SK-N-SH (cell line): ENCODE results near the gene ANKRD33B. TPM values are rescaled to one million over a fixed set of nuclear protein-coding genes. Genes with fewer than 3 reads are reported as not detected.

ENCODE experiments used
- CTCF ChIA-PET: fragments of 300-600, 350-600 bp; formaldehyde crosslinking; extraction: SDS; loops from one replicate; lab custom pipeline; 2021; lab: Yijun Ruan, JAX
- POLR2A ChIA-PET: fragments of 350-600 bp; sonication (Branson Sonifier 250); formaldehyde crosslinking; extraction: SDS; loops from one replicate; lab custom pipeline; 2020; ENCODE audit warnings: antibody characterized with exemption, inconsistent platforms; lab: Yijun Ruan, JAX
- DNase-seq: peaks from one replicate; pipeline ENCODE4 v3.0.0; 2012
- H2AFZ ChIP-seq: fragments of 200-600 bp; sonication (generic); 2 replicates; pipeline ENCODE4 v1.8.1; 2016; ENCODE audit warnings: antibody characterized with exemption, mild to moderate bottlenecking, low read depth
- H3F3A ChIP-seq: fragments of 200-600 bp; sonication (generic); replicated peaks from 2 replicates; pipeline ENCODE3; 2016; ENCODE audit warnings: antibody characterized with exemption, mild to moderate bottlenecking; ENCODE audit not compliant: insufficient read depth
- H3K27ac ChIP-seq, 2 experiments: fragments of 200-500 bp in 1 of 2; fragments of 200-600 bp in 1 of 2; sonication (Bioruptor generic) in 1 of 2; sonication (generic), shearing (Covaris generic) in 1 of 2; 2 replicates each; pipeline versions ENCODE4 v1.5.1 to v1.6.1; 2014 to 2016; ENCODE audit warnings: low read depth in 2 of 2, inconsistent platforms in 1 of 2, low read length in 1 of 2, mild to moderate bottlenecking in 1 of 2, mixed read lengths in 1 of 2
- H3K27me3 ChIP-seq: fragments of 200-600 bp; sonication (generic), shearing (Covaris generic); 2 replicates; pipeline ENCODE4 v1.6.1; 2016; ENCODE audit warnings: mixed run types; ENCODE audit not compliant: insufficient read depth
- H3K36me3 ChIP-seq, 2 experiments: fragments of 200-500 bp in 1 of 2; fragments of 200-600 bp in 1 of 2; sonication (Bioruptor generic) in 1 of 2; sonication (generic) in 1 of 2; replicated peaks in 1 of 2; 2 replicates each; pipeline versions ENCODE3 to v1.5.1; 2014 to 2016; ENCODE audit warnings: low read length in 1 of 2, mild to moderate bottlenecking in 1 of 2; ENCODE audit not compliant: insufficient read depth in 2 of 2, control insufficient read depth in 1 of 2
- H3K4me1 ChIP-seq, 2 experiments: fragments of 200-500 bp in 1 of 2; fragments of 200-600 bp in 1 of 2; sonication (Bioruptor generic) in 1 of 2; sonication (generic), shearing (Covaris generic) in 1 of 2; 2 replicates each; pipeline versions ENCODE4 v1.5.1 to v1.6.1; 2014 to 2016; ENCODE audit warnings: low read depth in 1 of 2, low read length in 1 of 2, mixed run types in 1 of 2; ENCODE audit not compliant: insufficient read depth in 2 of 2, control insufficient read depth in 1 of 2
- H3K4me2 ChIP-seq: fragments of 200-600 bp; sonication (generic), shearing (Covaris generic); 2 replicates; pipeline ENCODE4 v1.6.1; 2017; ENCODE audit warnings: mixed run types
- H3K4me3 ChIP-seq, 2 experiments: fragments of 200-500 bp in 1 of 2; fragments of 200-600 bp in 1 of 2; sonication (Bioruptor generic) in 1 of 2; sonication (generic), shearing (Covaris generic) in 1 of 2; 2 replicates each; pipeline versions ENCODE4 v1.5.1 to v1.8.1; 2014 to 2016; ENCODE audit warnings: low read depth in 2 of 2, inconsistent platforms in 1 of 2, low read length in 1 of 2, mild to moderate bottlenecking in 1 of 2, mixed read lengths in 1 of 2, moderate library complexity in 1 of 2
- H3K79me2 ChIP-seq: fragments of 200-600 bp; sonication (generic); 2 replicates; pipeline ENCODE4 v1.8.1; 2017; ENCODE audit warnings: mild to moderate bottlenecking; ENCODE audit not compliant: insufficient read depth
- H3K9ac ChIP-seq: fragments of 200-600 bp; sonication (generic); 2 replicates; pipeline ENCODE4 v1.6.1; 2017; ENCODE audit warnings: mixed run types
- H3K9me2 ChIP-seq: fragments of 200-600 bp; sonication (generic); 2 replicates; pipeline ENCODE4 v1.6.1; 2017; ENCODE audit warnings: mixed run types
- H3K9me3 ChIP-seq: fragments of 200-600 bp; sonication (generic); 2 replicates; pipeline ENCODE4 v1.6.1; 2017; ENCODE audit warnings: mixed run types, mild to moderate bottlenecking, moderate library complexity
- H4K20me1 ChIP-seq: fragments of 200-600 bp; sonication (generic); 2 replicates; pipeline ENCODE4 v1.6.1; 2017; ENCODE audit warnings: mild to moderate bottlenecking, mixed run types; ENCODE audit not compliant: insufficient read depth
- CHD2 ChIP-seq: fragments of 150-350 bp; IDR thresholded peaks from 2 replicates; pipeline ENCODE4 v1.6.1; 2018; ENCODE audit warnings: low read length; ENCODE audit not compliant: partially characterized antibody
- ELF1 ChIP-seq: IDR thresholded peaks from 2 replicates; pipeline ENCODE4 v1.4.0; 2012
- EP300 ChIP-seq, 2 experiments: IDR thresholded peaks; 2 replicates each; pipeline versions ENCODE4 v1.4.0 to v1.6.1; 2012; ENCODE audit warnings: borderline replicate concordance in 1 of 2, low read depth in 1 of 2, low read length in 1 of 2
- FOSL2 ChIP-seq: IDR thresholded peaks from 2 replicates; pipeline ENCODE4 v1.4.0; 2012; ENCODE audit warnings: low read depth, mild to moderate bottlenecking, moderate library complexity, borderline replicate concordance
- FOXJ3 ChIP-seq: sonication (generic); formaldehyde crosslinking; IDR thresholded peaks from 2 replicates; pipeline ENCODE4 v1.5.1; 2020; ENCODE audit warnings: mild to moderate bottlenecking, missing genetic modification reagents
- FOXM1 ChIP-seq: IDR thresholded peaks from 2 replicates; pipeline ENCODE4 v1.4.0; 2012; ENCODE audit warnings: low read depth, mild to moderate bottlenecking
- GABPA ChIP-seq: IDR thresholded peaks from 2 replicates; pipeline ENCODE4 v1.4.0; 2012; ENCODE audit warnings: low read depth, mild to moderate bottlenecking
- IRF3 ChIP-seq: fragments of 150-350 bp; IDR thresholded peaks from 2 replicates; pipeline ENCODE4 v1.6.1; 2016; ENCODE audit warnings: mild to moderate bottlenecking, low read depth, low read length
- MAX ChIP-seq: IDR thresholded peaks from 2 replicates; pipeline ENCODE4 v1.4.0; 2012; ENCODE audit warnings: low read depth
- MEF2A ChIP-seq: IDR thresholded peaks from 2 replicates; pipeline ENCODE4 v1.4.0; 2012; ENCODE audit warnings: low read depth, borderline replicate concordance
- MXI1 ChIP-seq: IDR thresholded peaks from 2 replicates; pipeline ENCODE4 v1.6.1; 2012; ENCODE audit warnings: mild to moderate bottlenecking, low read depth, low read length, improper control_type of control experiment
- NRF1 ChIP-seq: IDR thresholded peaks from 2 replicates; pipeline ENCODE4 v1.6.1; 2012; ENCODE audit warnings: low read depth, mild to moderate bottlenecking, low read length
- POLR2AphosphoS5 ChIP-seq: IDR thresholded peaks from 2 replicates; pipeline ENCODE4 v1.6.1; 2012; ENCODE audit warnings: low read depth, low read length
- RAD21 ChIP-seq: IDR thresholded peaks from 2 replicates; pipeline ENCODE4 v1.6.1; 2012; ENCODE audit warnings: mild to moderate bottlenecking, low read length
- RFX5 ChIP-seq: IDR thresholded peaks from 2 replicates; pipeline ENCODE4 v1.6.1; 2012; ENCODE audit warnings: mild to moderate bottlenecking, improper control_type of control experiment, low read length
- RXRA ChIP-seq: IDR thresholded peaks from 2 replicates; pipeline ENCODE4 v1.4.0; 2012; ENCODE audit warnings: low read depth, mild to moderate bottlenecking, borderline replicate concordance
- SIN3A ChIP-seq: IDR thresholded peaks from 2 replicates; pipeline ENCODE4 v1.6.1; 2012; ENCODE audit warnings: low read depth, mild to moderate bottlenecking, low read length, moderate library complexity, borderline replicate concordance
- TAF1 ChIP-seq: IDR thresholded peaks from 2 replicates; pipeline ENCODE4 v1.6.1; 2012; ENCODE audit warnings: low read depth, mild to moderate bottlenecking, low read length, moderate library complexity, borderline replicate concordance
- TCF12 ChIP-seq: IDR thresholded peaks from 2 replicates; pipeline ENCODE4 v1.4.0; 2012
- TEAD4 ChIP-seq: IDR thresholded peaks from 2 replicates; pipeline ENCODE4 v1.4.0; 2012; ENCODE audit warnings: mild to moderate bottlenecking, borderline replicate concordance; ENCODE audit not compliant: insufficient read depth
- USF1 ChIP-seq: IDR thresholded peaks from 2 replicates; pipeline ENCODE4 v1.4.0; 2012; ENCODE audit warnings: low read depth, borderline replicate concordance
- USF2 ChIP-seq: fragments of 150-350 bp; IDR thresholded peaks from 2 replicates; pipeline ENCODE4 v1.6.1; 2017; ENCODE audit warnings: antibody characterized with exemption, low read length, low read depth, borderline replicate concordance
- YY1 ChIP-seq: IDR thresholded peaks from 2 replicates; pipeline ENCODE4 v1.4.0; 2012; ENCODE audit warnings: low read depth, mild to moderate bottlenecking
- WGBS: methylation state at CpG from one replicate; pipeline ENCODE4 v1.1.6; 2017; ENCODE audit warnings: low lambda C conversion rate; 5-methylcytosine and 5-hydroxymethylcytosine counted together
- polyA plus RNA-seq, 3 experiments: library from polyadenylated mRNA; depleted of rRNA; stranded (reverse); fragments of >200 nt; gene quantifications; 2 replicates each; pipeline ENCODE4 v1.2.3, GENCODE V29; 2012

Gene ANKRD33B
- polyA plus RNA-seq, 1 of the 3 experiments (the other 2 are of a cell fraction): 1.8 TPM

GRCh38 chr5:10620346-10620745 lies 56.5 kb downstream of the ANKRD33B start:
- Histone ChIP-seq H3K36me3 (no peaks in the 10 kb centered on the region), H3K9me2 (no peaks in the 10 kb centered on the region), H3F3A (no peaks in the 10 kb centered on the region), H3K4me1 (no peaks in the 10 kb centered on the region), H2AFZ (no peak overlapping the region), H3K79me2 (no peaks in the 10 kb centered on the region), H3K9me3 (no peaks in the 10 kb centered on the region), H3K9ac (no peak overlapping the region), H3K4me3 (no peak overlapping the region), H3K4me2 (no peak overlapping the region), H3K27me3 (no peaks in the 10 kb centered on the region), H4K20me1 (no peaks in the 10 kb centered on the region), H3K27ac (no peak overlapping the region)
- ChIA-PET POLR2A (no interaction called here), CTCF (interaction anchor here (11.8 kb wide), 1 partner anchor 166 kb away, joined by 265 read pairs; no protein-coding TSS in a partner anchor)
- WGBS: 92% methylated on average over 3 of the region's 3 CpGs
- no peak for TF ChIP-seq TAF1
- no peak for TF ChIP-seq IRF3
- TF ChIP-seq FOXJ3 (CRISPR knock-in tag): no peak
- no peak for TF ChIP-seq RFX5
- no peak for TF ChIP-seq RAD21
- no peak for TF ChIP-seq USF2
- no peak for TF ChIP-seq CHD2
- no peak for TF ChIP-seq NRF1
- TF ChIP-seq SIN3A: no peak
- no peak for TF ChIP-seq ELF1
- no peak for TF ChIP-seq GABPA
- TF ChIP-seq POLR2AphosphoS5: no peak
- no peak for TF ChIP-seq FOXM1
- no peak for TF ChIP-seq YY1
- TF ChIP-seq RXRA: no peak
- DNase-seq: no peak

- Histone ChIP-seq H3K4me1 (0 out of 4 replicates have a peak, but pooled peaks cover 0 to under 1% of the 10 kb centered on the region in 2 experiments), H3F3A (peaks cover under 1% of the 10 kb centered on the region), H3K27ac (no peak overlapping the region), H3K9ac (no peak overlapping the region), H3K4me3 (no peak overlapping the region), H2AFZ (no peak overlapping the region), H4K20me1 (no peaks in the 10 kb centered on the region)
- DNase-seq: no peak
- TF ChIP-seq MEF2A: no peak
- TF ChIP-seq USF2: no peak
- no peak for TF ChIP-seq RAD21
- no peak for TF ChIP-seq MXI1
- TF ChIP-seq RXRA: no peak
- TF ChIP-seq TAF1: no peak
- no peak for TF ChIP-seq FOXM1
- no peak for TF ChIP-seq TCF12
- no peak for TF ChIP-seq TEAD4
- no peak for TF ChIP-seq FOXJ3 (CRISPR knock-in tag)
- TF ChIP-seq FOSL2: no peak
- TF ChIP-seq EP300 (IDR thresholded peaks at IDR 0.05; ENCODE audit: borderline replicate concordance in 1 of 2, low read depth in 1 of 2, low read length in 1 of 2): no peak
- TF ChIP-seq IRF3: no peak
- TF ChIP-seq MAX: no peak
- TF ChIP-seq USF1: no peak
- TF ChIP-seq CHD2: no peak
- TF ChIP-seq, all 33 proteins: peak for 0
- H3K4me2 ChIP-seq: no peak overlapping the region
- ChIA-PET POLR2A (no interaction called here), CTCF (interaction anchor here (11.8 kb wide), 1 partner anchor 167 kb away, joined by 265 read pairs; no protein-coding TSS in a partner anchor)
- H3K9me2 ChIP-seq: no peaks in the 10 kb centered on the region
- no peaks in the 10 kb centered on the region for H3K9me3 ChIP-seq
- no peaks in the 10 kb centered on the region for H3K79me2 ChIP-seq
- no peaks in the 10 kb centered on the region for H3K36me3 ChIP-seq
- H3K27me3 ChIP-seq: no peaks in the 10 kb centered on the region
- WGBS: 85% methylated on average over 1 of the region's 1 CpG
Observed at GRCh38 chr5:10621832-10622231, 58.0 kb downstream of the ANKRD33B start.
